HG02610 (cell line): ENCODE measurements around the gene PROB1.
A peak's percentile ranks its signal among the peaks of the same experiment; 100 is the strongest.
"Not testable (repeated sequence)": the region's sequence is repeated elsewhere in the genome, so short reads cannot be mapped to it uniquely, and the experiment has no call there.

Source experiments
- ATAC-seq: cut with Tn5 transposase; IDR thresholded peaks from one replicate; pipeline ENCODE4 v1.9.1; 2021; ENCODE audit warnings: mild to moderate bottlenecking, moderate library complexity; ENCODE audit not compliant: unreplicated experiment

The PROB1 gene

GRCh38 chr5:139379626-139380449 is 15.1 kb downstream of the PROB1 start:
- ATAC-seq, result no peak

DNA sequence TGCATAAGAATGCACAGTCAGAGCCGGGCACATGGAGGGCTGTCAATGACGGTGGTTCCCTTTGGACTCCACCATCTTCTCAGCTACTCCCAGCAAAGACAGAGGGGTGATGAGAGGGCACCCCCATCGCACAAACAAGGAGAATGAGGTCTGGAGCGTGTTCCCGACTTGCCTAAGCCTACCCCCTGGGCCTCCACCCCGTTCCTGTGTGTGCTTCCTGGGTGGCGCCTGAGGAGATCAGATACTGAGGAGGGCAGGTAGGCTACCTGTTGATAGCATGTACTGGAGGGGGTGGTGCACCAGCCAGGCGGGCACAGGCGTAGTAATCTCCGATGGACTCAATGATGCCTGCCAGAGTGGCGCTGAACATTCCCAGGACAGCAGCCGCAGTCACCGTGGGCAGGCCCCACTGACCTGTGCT is 16.0 kb downstream of the PROB1 start:
- no peak for ATAC-seq

GRCh38 chr5:139378101-139378825 is 16.6 kb downstream of the PROB1 start:
- ATAC-seq, result no peak

- no peak for ATAC-seq
Observed at GRCh38 chr5:139377226-139377625, 17.7 kb downstream of the PROB1 start.

DNA sequence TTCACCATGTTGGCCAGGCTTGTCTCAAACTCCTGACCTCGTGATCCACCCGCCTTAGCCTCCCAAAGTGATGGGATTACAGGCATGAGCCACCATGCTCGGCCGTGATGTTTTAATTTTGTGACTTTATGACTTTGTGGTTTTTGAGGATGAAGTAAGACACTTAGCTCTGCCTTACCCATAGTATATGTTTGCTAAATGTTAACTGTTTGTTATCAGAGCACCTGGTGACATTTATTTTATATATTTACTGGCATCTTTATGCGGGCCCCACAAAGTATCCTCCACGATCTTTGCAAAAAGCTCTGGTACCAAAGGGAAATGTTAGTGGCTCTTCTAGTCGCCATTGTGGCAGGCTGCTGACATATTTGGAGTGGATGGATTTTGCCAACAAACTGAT is 18.5 kb downstream of the PROB1 start:
- no peak for ATAC-seq

DNA sequence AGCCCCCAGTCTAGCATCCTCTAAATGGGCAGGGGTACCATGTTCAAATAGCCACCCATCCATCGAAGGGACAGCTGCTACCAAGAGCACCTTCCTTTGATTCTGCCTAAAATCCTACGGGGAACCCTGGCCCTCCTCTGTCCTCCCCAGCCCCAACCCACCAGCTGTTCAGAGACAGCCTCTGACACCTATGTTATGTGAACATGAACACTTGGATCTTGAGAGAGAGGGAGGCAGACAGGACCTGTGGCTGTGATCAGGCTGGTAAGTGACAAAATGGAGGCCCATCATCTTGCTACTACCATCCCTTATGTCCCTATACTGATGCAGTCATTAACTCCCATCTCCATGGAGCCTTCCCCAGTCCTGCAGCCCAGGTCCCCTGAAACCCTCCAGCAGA is 20.0 kb downstream of the PROB1 start:
- no peak for ATAC-seq

DNA sequence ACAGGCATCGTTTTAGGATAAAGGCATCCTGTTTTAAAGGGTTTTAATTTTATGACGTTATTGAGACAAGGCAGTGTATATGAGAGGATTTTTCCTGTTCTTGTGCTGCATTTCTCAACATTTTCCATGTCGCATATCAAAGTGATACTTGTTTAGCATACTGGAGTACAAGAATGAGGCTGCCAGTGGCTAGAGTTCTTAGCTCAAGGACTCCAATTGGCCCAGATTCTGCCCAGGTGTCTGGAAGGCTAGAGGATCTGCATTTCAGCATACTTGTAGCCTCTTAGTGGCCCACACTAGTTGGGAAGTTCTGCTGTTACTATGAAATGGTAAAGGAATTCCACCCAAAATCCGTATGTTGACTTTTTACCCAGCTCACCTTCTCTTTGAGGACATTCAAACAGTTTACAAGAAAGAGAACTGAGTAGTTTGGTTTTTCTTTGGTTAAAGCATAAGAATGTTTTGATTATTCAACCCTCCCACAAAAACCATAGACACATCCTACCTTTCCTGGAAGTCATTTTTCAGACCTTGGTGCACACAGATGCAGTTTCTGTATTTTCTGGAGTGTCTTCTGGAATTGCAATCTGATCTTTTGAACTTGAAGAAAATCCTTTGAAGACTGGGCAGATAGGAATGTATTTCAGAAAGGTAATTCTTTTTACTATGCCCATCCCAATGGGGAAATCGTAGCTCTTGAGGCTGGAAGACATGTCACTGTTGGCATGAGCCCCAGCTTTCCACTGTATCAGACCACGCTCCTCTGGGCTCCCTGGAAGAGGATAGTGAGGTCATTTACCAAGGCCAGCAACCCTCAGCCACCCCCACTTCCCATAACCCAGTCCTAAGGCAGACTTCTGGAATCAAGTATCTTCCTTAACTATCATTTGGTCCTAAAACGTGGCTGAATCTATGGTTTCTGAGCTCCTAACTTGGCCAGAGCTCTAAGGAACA is 23.1 kb downstream of the PROB1 start:
- ATAC-seq, result no peak

DNA sequence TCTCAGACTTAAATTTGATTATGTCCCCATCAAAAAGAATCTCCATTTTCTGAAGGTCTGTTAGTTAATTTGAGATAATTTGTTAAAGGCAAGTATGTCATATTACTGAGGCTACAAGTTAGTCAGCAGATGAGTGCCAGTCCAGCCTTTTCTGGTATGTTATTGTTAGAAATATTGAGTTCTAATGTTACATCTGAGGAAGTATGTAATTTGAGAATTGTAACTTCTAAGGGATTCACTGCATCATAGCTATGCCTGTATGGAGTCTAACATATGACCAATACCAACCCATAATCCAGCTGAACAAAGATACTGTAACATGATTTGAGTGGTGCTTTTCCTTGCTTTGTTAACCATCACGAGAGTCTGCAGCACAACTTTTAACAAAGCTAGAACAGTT is 25.7 kb downstream of the PROB1 start:
- ATAC-seq, result no peak

DNA sequence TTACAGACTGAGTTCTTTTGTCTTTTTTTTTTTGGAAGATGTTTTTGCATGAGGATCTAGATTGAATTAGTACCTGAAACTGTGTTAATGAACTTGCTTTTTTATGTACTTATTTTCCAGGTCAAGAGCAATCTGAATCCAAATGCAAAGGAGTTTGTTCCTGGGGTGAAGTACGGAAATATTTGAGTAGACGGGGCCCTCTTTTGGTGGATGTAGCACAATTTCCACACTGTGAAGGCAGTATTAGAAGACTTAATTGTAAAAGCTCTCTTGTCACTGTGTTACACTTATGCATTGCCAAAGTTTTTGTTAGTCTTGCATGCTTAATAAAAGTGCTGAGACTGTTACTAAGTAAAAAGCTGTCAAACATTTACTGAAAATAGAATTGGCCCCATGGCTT is 26.3 kb downstream of the PROB1 start:
- ATAC-seq, result no peak

- ATAC-seq, result no peak
Observed at GRCh38 chr5:139364466-139364865, 30.4 kb downstream of the PROB1 start.

GRCh38 chr5:139363937-139364336 is 31.0 kb downstream of the PROB1 start:
- peak; percentile 70 for ATAC-seq

GRCh38 chr5:139361835-139362429 is 33.0 kb downstream of the PROB1 start:
- ATAC-seq, result no peak

- no peak for ATAC-seq
Observed at GRCh38 chr5:139360384-139360783, 34.5 kb downstream of the PROB1 start.

DNA sequence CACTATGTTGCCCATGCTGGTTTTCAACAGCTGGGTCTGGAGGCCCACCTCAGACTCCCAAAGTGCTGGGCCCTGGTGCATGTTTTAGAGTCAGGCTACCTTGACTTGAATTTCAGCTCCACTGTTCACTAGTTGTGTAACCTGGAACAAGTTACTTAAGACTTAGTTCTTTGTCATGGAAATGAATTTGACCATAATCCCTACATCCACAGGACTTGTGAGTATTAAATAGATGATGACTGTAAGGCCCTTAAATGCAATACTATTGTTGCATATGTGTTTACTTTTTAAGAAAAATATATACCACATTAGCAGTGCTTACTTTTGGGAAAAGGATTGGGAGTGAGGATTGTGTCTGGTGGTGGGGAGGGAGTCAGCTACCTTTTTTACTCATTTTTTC is 36.8 kb downstream of the PROB1 start:
- ATAC-seq, result no peak

GRCh38 chr5:139355900-139356299 is 39.0 kb downstream of the PROB1 start:
- ATAC-seq, result not testable (repeated sequence)

DNA sequence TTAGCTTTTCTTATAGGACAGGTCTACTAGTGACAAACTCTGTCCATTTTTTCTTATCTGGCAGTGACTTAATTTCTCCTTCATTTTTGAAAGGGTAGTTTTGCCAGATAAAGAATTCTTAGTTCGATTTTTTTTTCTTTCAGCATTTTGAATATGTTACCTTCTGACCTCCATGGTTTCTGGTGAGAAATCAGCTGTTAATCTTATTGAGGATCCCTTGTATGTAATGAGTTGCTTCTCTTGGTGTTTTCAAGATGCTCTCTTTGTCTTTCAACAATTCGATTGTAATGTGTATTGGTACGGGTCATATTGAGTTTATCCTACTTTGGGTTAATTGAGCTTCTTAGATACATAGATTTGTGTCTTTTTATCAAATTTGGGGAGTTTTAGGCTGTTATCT is 40.7 kb downstream of the PROB1 start:
- no peak for ATAC-seq

DNA sequence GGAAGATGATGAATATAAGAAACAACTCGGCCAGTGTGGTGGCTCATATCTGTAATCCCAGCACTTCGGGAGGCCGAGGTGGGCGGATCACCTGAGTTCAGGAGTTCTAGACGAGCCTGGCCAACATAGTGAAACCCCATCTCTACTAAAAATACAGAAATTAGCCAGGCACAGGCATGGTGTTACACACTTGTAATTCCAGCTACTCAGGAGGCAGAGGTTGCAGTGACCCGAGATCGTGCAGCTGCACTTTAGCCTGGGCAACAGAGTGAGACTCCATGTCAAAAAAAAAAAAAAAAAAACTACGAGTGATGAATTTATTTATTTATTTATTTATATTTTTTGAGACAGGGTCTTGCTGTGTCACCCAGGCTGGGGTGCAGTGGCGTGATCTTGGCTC is 47.0 kb downstream of the PROB1 start:
- ATAC-seq, result not testable (repeated sequence)

DNA sequence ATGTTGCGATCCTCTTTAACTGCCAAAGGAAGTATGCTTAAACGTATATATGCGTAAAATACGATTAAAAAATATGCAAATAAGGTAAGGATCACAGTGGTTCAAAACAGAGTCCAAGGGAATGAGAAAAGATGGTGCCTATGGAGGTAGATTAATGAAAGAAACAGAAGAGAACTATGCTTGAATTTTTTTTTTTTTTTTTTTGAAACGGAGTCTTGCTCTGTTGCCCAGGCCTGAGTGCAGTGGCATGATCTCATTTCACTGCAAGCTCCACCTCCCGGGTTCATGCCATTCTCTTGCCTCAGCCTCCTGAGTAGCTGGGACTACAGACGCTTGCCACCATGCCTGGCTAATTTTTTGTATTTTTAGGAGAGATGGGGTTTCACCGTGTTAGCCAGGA is 49.5 kb downstream of the PROB1 start:
- ATAC-seq, result not testable (repeated sequence)

GRCh38 chr5:139344177-139344576 is 50.7 kb downstream of the PROB1 start:
- ATAC-seq, result no peak

DNA sequence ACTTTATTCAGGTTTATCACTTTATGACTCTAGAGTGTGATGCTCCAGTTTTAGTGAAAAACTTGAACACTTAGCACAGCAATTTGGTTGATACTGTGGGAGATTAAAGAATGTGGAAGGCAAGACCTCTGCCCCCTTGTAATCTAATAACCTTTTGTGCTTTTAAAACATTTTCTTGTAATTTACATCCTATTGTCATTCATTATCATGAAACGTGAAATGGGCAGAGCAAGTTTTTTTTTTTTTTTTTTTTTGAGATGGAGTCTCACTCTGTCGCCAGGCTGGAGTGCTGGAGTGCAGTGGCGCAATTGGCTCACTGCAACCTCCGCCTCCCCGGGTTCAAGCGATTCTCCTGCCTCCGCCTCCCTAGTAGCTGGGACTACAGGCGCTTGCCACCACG is 51.4 kb downstream of the PROB1 start:
- ATAC-seq, result no peak

- no peak for ATAC-seq
Observed at GRCh38 chr5:139342423-139342723, 52.5 kb downstream of the PROB1 start.
